HEK293T (cell line): Measurements from ENCODE around the gene UMODL1.

ENCODE experiments used
- CTCF ChIA-PET: fragments of 350-600 bp; formaldehyde crosslinking; extraction: SDS; loops from one replicate; lab custom pipeline; 2021; ENCODE audit warnings: antibody characterized with exemption, inconsistent platforms; lab: Yijun Ruan, JAX
- POLR2A ChIA-PET: fragments of 350-600 bp; formaldehyde crosslinking; extraction: SDS; loops from one replicate; lab custom pipeline; 2020; ENCODE audit warnings: antibody characterized with exemption, inconsistent platforms; lab: Yijun Ruan, JAX
- DNase-seq: peaks from one replicate; pipeline ENCODE4 v3.0.0; 2012; ENCODE audit warnings: mixed read lengths; ENCODE audit errors: extremely low spot score
- ARNT ChIP-seq: fragments of 450-650 bp; IDR thresholded peaks from 2 replicates; pipeline ENCODE4 v1.6.1; 2017; ENCODE audit warnings: mild to moderate bottlenecking
- BHLHE40 ChIP-seq: fragments of 450-650 bp; IDR thresholded peaks from 2 replicates; pipeline ENCODE4 v1.6.1; 2016; ENCODE audit warnings: mild to moderate bottlenecking, moderate library complexity, borderline replicate concordance
- CTBP1 ChIP-seq: fragments of 450-650 bp; IDR thresholded peaks from 2 replicates; pipeline ENCODE4 v1.6.1; 2016; ENCODE audit warnings: borderline replicate concordance
- ELF4 ChIP-seq: fragments of 450-650 bp; IDR thresholded peaks from 2 replicates; pipeline ENCODE4 v1.6.1; 2017; ENCODE audit warnings: antibody characterized with exemption
- FOXA1 ChIP-seq: fragments of 450-650 bp; IDR thresholded peaks from 2 replicates; pipeline ENCODE4 v1.6.1; 2016; ENCODE audit warnings: mild to moderate bottlenecking
- FOXK2 ChIP-seq: fragments of 450-650 bp; IDR thresholded peaks from 2 replicates; pipeline ENCODE4 v1.6.1; 2016; ENCODE audit warnings: mild to moderate bottlenecking
- FOXM1 ChIP-seq: fragments of 450-650 bp; IDR thresholded peaks from 2 replicates; pipeline ENCODE4 v1.6.1; 2017; ENCODE audit warnings: mild to moderate bottlenecking, borderline replicate concordance
- HDGF ChIP-seq: fragments of 450-650 bp; IDR thresholded peaks from 2 replicates; pipeline ENCODE4 v1.6.1; 2017; ENCODE audit warnings: antibody characterized with exemption, borderline replicate concordance
- L3MBTL2 ChIP-seq: fragments of 450-650 bp; conservative IDR thresholded peaks from 2 replicates; pipeline ENCODE4 v1.6.1; 2016; ENCODE audit warnings: mild to moderate bottlenecking
- LEF1 ChIP-seq: fragments of 450-650 bp; IDR thresholded peaks from 2 replicates; pipeline ENCODE4 v1.6.1; 2017; ENCODE audit warnings: mild to moderate bottlenecking, borderline replicate concordance
- NFRKB ChIP-seq: fragments of 450-650 bp; IDR thresholded peaks from 2 replicates; pipeline ENCODE4 v1.6.1; 2016; ENCODE audit warnings: mild to moderate bottlenecking, moderate library complexity
- PKNOX1 ChIP-seq: fragments of 450-650 bp; IDR thresholded peaks from 2 replicates; pipeline ENCODE4 v1.6.1; 2016
- SP1 ChIP-seq: fragments of 450-650 bp; IDR thresholded peaks from 2 replicates; pipeline ENCODE4 v1.6.1; 2017
- SUZ12 ChIP-seq: fragments of 450-650 bp; IDR thresholded peaks from 2 replicates; pipeline ENCODE4 v1.6.1; 2016; ENCODE audit warnings: mild to moderate bottlenecking
- TARDBP ChIP-seq: fragments of 450-650 bp; IDR thresholded peaks from 2 replicates; pipeline ENCODE4 v1.6.1; 2016
- ZNF384 ChIP-seq: fragments of 450-650 bp; IDR thresholded peaks from 2 replicates; pipeline ENCODE4 v1.6.1; 2016

Gene UMODL1

GRCh38 chr21:42169758-42170157 lies 98.6 kb downstream of the UMODL1 start:
- no peak for DNase-seq
- TF ChIP-seq CTBP1 (no peak), TARDBP (no peak), NFRKB (no peak), SP1 (no peak), ARNT (no peak), BHLHE40 (no peak)
- CTCF ChIA-PET: no interaction called here
- POLR2A ChIA-PET: no interaction called here

GRCh38 chr21:42171091-42172053 lies 100.3 kb downstream of the UMODL1 start:
- ChIA-PET POLR2A (no interaction called here), CTCF (no interaction called here)
- TF ChIP-seq PKNOX1 (no peak), NFRKB (no peak), BHLHE40 (no peak), FOXK2 (no peak), CTBP1 (no peak), ZNF384 (no peak), ELF4 (no peak), ARNT (no peak), LEF1 (no peak), FOXA1 (no peak)
- no peak for DNase-seq

GRCh38 chr21:42172596-42173483 lies 101.7 kb downstream of the UMODL1 start:
- DNase-seq: no peak
- TF ChIP-seq FOXA1: no peak
- no peak for TF ChIP-seq BHLHE40
- no peak for TF ChIP-seq TARDBP
- no peak for TF ChIP-seq CTBP1
- no peak for TF ChIP-seq ARNT
- TF ChIP-seq LEF1: no peak
- TF ChIP-seq ZNF384: no peak
- ChIA-PET CTCF (interaction anchor here (0.7 kb wide), 1 partner anchor 86 kb away, joined by 3 read pairs; no protein-coding TSS in a partner anchor), POLR2A (no interaction called here)

GRCh38 chr21:42174173-42174572 lies 103.1 kb downstream of the UMODL1 start:
- ChIA-PET POLR2A (no interaction called here), CTCF (no interaction called here)
- TF ChIP-seq ZNF384: no peak
- no peak for TF ChIP-seq CTBP1
- TF ChIP-seq FOXM1: no peak
- no peak for TF ChIP-seq BHLHE40
- TF ChIP-seq SUZ12: no peak
- TF ChIP-seq FOXK2: no peak
- no peak for TF ChIP-seq HDGF
- TF ChIP-seq LEF1: no peak
- TF ChIP-seq ELF4: no peak
- TF ChIP-seq NFRKB: no peak
- TF ChIP-seq FOXA1: no peak
- no peak for TF ChIP-seq L3MBTL2
- TF ChIP-seq SP1: no peak
- TF ChIP-seq TARDBP: no peak
- no peak for TF ChIP-seq ARNT
- TF ChIP-seq PKNOX1: no peak
- DNase-seq: no peak

GRCh38 chr21:42175110-42175710 lies 104.1 kb downstream of the UMODL1 start:
- no peak for DNase-seq
- TF ChIP-seq ELF4: no peak
- TF ChIP-seq BHLHE40: no peak
- TF ChIP-seq CTBP1: no peak
- no peak for TF ChIP-seq NFRKB
- no peak for TF ChIP-seq FOXM1
- ChIA-PET CTCF (no interaction called here), POLR2A (no interaction called here)

- no peak for DNase-seq
- TF ChIP-seq LEF1 (no peak), SP1 (no peak), PKNOX1 (no peak), FOXM1 (no peak), FOXK2 (no peak), CTBP1 (no peak), L3MBTL2 (no peak), NFRKB (no peak), ZNF384 (no peak), ARNT (no peak), FOXA1 (no peak), ELF4 (no peak), HDGF (no peak), BHLHE40 (no peak), SUZ12 (no peak), TARDBP (no peak)
- POLR2A ChIA-PET: no interaction called here
- CTCF ChIA-PET: no interaction called here
Observed at GRCh38 chr21:42176859-42177258, 105.7 kb downstream of the UMODL1 start.
